Measurements from ENCODE around the gene FOXB2.

Gene FOXB2

DNA sequence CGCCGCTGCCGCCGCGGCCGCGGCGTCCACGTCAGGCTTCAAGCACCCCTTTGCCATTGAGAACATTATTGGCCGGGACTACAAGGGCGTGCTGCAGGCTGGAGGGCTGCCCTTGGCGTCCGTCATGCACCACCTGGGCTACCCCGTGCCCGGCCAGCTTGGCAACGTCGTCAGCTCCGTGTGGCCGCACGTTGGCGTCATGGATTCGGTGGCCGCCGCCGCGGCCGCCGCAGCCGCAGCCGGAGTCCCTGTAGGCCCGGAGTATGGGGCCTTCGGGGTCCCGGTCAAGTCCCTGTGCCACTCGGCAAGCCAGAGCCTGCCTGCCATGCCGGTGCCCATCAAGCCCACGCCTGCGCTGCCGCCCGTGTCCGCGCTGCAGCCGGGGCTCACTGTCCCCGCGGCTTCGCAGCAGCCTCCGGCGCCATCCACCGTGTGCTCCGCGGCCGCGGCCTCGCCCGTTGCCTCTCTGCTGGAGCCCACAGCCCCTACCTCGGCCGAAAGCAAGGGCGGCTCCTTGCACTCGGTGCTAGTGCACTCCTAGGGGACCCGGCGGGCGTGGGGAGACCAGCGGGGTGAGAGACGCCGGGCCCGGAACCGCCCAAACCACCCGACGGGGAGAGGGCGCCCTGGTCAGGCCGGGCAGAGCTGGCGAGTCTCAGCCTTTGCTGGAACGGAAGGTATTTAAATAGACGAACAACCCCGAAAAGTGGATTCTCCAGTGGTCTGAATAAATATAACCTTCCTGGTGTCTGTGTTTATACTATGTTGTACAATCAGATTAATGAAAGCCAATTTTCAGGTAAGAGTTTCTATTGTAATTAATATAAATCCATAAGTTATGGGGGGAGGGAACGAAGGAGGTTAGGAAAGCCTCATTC is 1.2 kb downstream of the FOXB2 start:
- TF ChIP-seq, protein P1, sequence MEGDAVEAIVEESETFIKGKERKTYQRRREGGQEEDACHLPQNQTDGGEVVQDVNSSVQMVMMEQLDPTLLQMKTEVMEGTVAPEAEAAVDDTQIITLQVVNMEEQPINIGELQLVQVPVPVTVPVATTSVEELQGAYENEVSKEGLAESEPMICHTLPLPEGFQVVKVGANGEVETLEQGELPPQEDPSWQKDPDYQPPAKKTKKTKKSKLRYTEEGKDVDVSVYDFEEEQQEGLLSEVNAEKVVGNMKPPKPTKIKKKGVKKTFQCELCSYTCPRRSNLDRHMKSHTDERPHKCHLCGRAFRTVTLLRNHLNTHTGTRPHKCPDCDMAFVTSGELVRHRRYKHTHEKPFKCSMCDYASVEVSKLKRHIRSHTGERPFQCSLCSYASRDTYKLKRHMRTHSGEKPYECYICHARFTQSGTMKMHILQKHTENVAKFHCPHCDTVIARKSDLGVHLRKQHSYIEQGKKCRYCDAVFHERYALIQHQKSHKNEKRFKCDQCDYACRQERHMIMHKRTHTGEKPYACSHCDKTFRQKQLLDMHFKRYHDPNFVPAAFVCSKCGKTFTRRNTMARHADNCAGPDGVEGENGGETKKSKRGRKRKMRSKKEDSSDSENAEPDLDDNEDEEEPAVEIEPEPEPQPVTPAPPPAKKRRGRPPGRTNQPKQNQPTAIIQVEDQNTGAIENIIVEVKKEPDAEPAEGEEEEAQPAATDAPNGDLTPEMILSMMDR (IDR thresholded peaks at IDR 0.05; ENCODE audit: low read depth, low read length, missing control alignments) = no peak
- DNase-seq (ENCODE audit: low read depth) = no peak
- no peak overlapping the region for H3K4me3 ChIP-seq (ENCODE audit: low read depth, low read length)

DNA sequence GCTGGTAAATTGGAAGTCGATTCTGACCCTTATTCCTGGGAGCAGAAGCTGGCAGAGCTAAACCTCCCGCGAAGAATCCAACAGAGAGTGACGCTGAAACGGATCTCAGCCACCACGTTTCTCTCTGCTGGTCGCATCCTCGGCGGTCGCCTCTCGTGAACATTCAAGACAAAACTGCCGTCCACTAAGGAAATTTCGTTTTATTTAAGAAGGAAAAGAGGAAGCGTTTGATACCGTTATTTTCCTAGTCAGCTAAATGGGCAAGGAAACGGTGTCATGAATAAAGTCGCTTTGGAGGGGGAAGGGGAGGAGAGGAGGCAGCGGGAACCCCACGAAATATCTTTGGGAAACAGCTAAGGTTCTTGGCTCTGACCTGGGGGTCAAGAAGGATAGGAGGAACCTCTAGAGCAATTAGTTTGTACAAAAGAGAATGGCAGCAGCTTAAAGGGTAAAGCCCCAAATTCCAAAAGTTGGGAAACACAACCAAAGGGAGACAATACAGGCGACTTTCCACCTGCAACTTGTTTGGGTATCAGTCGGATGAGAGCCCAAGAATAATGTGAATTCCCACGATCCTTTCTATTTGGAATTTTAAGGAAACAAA is 1.9 kb downstream of the FOXB2 start:
- no peak for DNase-seq (ENCODE audit: low read depth)
- TF ChIP-seq, protein P1 (IDR thresholded peaks at IDR 0.05; ENCODE audit: low read depth, low read length, missing control alignments) = no peak
- no peak overlapping the region for H3K4me3 ChIP-seq (ENCODE audit: low read depth, low read length)

DNA sequence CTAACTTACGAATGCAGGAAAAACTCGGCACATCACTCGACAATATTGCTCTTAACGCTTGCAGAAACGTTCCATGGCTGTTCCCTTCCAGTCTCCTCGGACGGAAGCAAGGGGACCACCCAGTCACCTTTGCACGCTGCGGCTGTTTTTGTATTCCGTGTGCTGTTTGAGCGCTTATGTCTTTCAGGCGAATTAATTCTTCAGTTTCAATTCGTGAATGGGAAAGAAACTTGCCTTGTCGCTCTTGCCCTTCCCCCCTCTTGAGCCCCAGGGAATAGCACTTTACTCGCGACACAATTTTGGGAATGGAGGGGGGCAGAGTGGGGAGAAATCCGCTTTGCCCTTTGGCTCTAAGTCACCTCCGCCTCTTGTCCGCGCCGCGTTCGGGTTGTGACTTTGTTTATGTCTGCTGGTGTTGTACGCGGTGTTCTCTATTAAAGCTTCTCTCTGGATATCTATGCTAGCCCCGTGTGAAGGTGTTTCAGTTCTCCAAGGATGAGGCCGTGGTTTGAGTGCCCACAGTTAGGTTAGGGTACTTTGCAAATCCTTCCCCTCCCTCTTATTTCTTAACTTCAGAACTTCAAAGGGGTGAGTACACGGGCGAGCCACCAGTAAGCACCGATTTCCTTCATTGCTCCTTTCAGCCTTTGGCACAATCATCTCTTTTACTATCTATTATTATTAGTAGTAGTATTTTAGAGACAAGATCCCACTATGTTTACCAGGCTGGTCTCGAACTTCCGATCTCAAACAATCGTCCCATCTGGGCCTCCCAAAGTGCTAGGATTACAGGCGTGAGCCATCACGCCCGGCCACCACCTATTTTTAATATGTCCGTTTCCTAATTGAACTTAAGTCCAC is 2.7 kb downstream of the FOXB2 start:
- DNase-seq (ENCODE audit: low read depth) = no peak
- no peak overlapping the region for H3K4me3 ChIP-seq (ENCODE audit: low read depth, low read length)
- TF ChIP-seq, protein P1 (IDR thresholded peaks at IDR 0.05; ENCODE audit: low read depth, low read length, missing control alignments) = no peak

DNA sequence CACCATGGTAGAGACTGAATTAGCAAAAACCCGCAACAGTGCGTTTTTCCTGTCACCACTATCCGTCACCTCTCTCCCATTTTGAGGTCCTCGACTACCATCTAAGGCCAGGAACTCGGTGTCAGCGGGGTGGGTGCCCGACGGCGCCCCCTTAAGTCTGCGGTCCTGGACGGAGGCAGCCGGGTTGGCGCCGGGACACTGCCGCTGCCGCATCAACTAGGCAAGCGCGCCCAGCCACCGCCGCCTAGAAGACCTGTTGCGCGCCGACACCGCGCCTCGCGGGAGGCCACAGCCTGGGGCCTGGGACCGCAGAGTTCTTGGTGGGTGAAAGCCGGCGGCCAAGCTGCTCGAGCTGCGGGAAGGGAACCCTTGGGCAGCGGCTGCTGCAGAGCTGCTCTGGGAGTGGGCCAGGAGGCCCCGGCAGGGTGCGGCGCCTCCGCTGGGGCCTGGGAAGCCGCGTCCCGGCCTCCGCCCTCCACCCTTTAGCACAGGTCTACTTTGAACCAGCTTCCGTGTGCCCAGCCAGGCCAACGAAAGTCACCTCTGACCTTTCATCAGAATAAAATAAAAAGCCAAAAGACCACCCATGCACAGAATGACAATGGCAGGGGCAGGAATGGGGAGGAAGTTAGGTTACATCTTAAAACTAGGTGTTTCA is 3.5 kb downstream of the FOXB2 start:
- no peak for DNase-seq (ENCODE audit: low read depth)
- H3K4me3 ChIP-seq (ENCODE audit: low read depth, low read length) = no peak overlapping the region

DNA sequence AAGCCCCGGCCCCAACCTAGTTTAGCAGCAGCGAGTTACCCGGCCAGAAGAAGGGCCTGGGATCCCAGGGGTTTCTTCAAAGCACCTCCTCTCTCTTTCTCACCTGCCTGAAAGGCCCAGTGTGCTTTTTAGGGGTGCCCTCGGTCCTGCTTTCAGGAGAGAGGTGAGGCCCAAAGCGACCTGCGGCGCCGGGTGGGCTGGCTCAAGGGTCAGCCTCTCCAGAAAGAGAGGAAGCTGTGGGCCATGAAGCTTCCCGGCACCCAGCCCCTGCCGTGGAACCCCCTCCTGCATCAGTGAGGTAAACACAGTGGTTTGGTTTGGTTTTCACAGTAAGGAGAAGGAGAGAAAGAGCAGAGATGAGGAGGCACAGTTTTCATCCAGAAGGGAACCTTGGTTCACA is 4.3 kb downstream of the FOXB2 start:
- TF ChIP-seq, protein P1 (IDR thresholded peaks at IDR 0.05; ENCODE audit: low read depth, low read length, missing control alignments) = no peak
- no peak overlapping the region for H3K4me3 ChIP-seq (ENCODE audit: low read depth, low read length)
- no peak for DNase-seq (ENCODE audit: low read depth)

More for the DNA sequence above, 3.5 kb downstream of the FOXB2 start:
- TF ChIP-seq, protein P1 (IDR thresholded peaks at IDR 0.05; ENCODE audit: low read depth, low read length, missing control alignments) = no peak

DNA sequence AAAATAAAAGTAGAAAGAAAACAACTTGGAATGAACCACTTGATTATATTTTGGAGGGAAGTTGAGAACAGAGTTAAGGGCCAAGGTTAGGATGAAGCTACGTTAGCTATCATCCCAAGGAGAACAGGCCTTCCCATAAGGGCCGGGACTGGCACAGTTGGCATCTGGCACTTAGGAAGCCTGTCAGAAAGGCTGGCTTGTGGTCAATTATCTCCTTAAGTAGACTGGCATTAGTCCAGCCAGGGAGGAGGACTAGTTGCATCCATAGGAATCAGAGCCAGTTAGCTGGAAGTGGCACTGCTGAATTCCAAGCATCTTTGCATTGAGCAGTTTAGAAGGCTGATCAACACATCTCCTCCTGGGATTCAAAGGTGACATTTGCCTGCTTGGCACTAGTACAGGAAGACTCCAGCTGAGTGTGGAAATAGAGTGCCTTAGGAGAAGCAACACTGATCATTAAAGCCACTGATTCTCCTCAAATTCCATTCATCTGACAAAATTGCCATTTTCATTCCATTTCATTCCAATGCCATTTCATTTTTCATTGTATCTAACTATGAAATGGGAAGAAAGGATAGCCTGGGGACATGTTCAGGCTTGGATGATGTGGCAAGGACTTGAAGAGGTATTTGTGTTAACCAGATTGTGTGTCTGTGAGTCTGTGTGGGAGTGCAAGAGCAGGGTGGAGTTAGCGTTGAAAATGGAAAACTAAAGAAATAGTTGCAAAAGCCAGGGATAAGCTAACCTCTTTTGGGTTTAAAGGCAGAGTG is 5.5 kb downstream of the FOXB2 start:
- no peak overlapping the region for H3K4me3 ChIP-seq (ENCODE audit: low read depth, low read length)
- DNase-seq (ENCODE audit: low read depth) = no peak

More for the DNA sequence above, 5.5 kb downstream of the FOXB2 start:
- TF ChIP-seq, protein P1 (IDR thresholded peaks at IDR 0.05; ENCODE audit: low read depth, low read length, missing control alignments) = no peak
